Tibial nerve (tissue), 4 donors: ENCODE data around the gene SLAMF9. TPM values are rescaled to one million over a fixed set of nuclear protein-coding genes. Genes with fewer than 3 reads are reported as not detected.

ENCODE experiments used
- DNase-seq, 2 donors: peaks; one replicate each; pipeline ENCODE4 v3.0.0-alpha.2; 2019; ENCODE audit warnings: low spot score in 2 of 2
- H3K27ac ChIP-seq, 4 donors: fragments of 200-600 bp; sonication (generic) in 3 of 4; one replicate each; pipeline ENCODE4 v1.5.1; 2017 to 2019; ENCODE audit warnings: mild to moderate bottlenecking in 1 of 4
- H3K27me3 ChIP-seq, 2 donors: fragments of 200-600 bp; sonication (generic) in 1 of 2; one replicate each; pipeline versions ENCODE4 v1.5.1 to v1.6.0; 2017 to 2019
- H3K36me3 ChIP-seq, 3 donors: fragments of 200-600 bp; sonication (generic); one replicate each; pipeline ENCODE4 v1.5.1; 2018 to 2019
- H3K4me1 ChIP-seq, 4 donors: fragments of 200-600 bp; sonication (generic) in 3 of 4; one replicate each; pipeline ENCODE4 v1.5.1; 2017 to 2019
- H3K4me3 ChIP-seq, 4 donors: fragments of 200-600 bp; sonication (generic) in 3 of 4; one replicate each; pipeline ENCODE4 v1.5.1; 2017 to 2019; ENCODE audit warnings: mild to moderate bottlenecking in 1 of 4, moderate library complexity in 1 of 4
- H3K9me3 ChIP-seq, 4 donors: fragments of 200-600 bp; sonication (generic) in 3 of 4; one replicate each; pipeline ENCODE4 v1.5.1; 2017 to 2019
- CTCF ChIP-seq, 5 experiments: fragments of 200-600 bp in 3 of 5; fragments of 450-650 bp in 2 of 5; sonication (generic) in 3 of 5; IDR thresholded peaks; one replicate each; pipeline ENCODE4 v1.5.1; 2016 to 2019; ENCODE audit warnings: antibody characterized with exemption in 5 of 5, mild to moderate bottlenecking in 3 of 5, moderate library complexity in 2 of 5
- EP300 ChIP-seq, 2 donors: sonication (generic); formaldehyde crosslinking; IDR thresholded peaks; one replicate each; pipeline ENCODE4 v1.6.1; 2017; ENCODE audit warnings: antibody characterized with exemption in 2 of 2, mild to moderate bottlenecking in 1 of 2
- POLR2A ChIP-seq, 2 donors: fragments of 450-650 bp; IDR thresholded peaks; one replicate each; pipeline ENCODE4 v1.6.1; 2017; ENCODE audit warnings: antibody characterized with exemption in 2 of 2, mild to moderate bottlenecking in 2 of 2, moderate library complexity in 2 of 2
- WGBS, 2 donors: methylation state at CpG; one replicate each; pipeline ENCODE4 v1.1.5; 2018; 5-methylcytosine and 5-hydroxymethylcytosine counted together
- total RNA-seq, 4 donors: library from RNA; depleted of rRNA; stranded (reverse); fragments of >200 nt; gene quantifications; one replicate each; pipeline ENCODE4 v1.1.0, GENCODE V29; 2016

The SLAMF9 gene
- total RNA-seq, 4 donors from 2014 or later: not detected

- DNase-seq: no peak
- 75 to 89% methylated on average over 5 to 6 of the region's 6 CpGs for WGBS, 2 donors
- H3K27ac ChIP-seq: no peak overlapping the region
Observed at GRCh38 chr1:159982280-159982679, 28.2 kb upstream of the SLAMF9 start.

GRCh38 chr1:159981351-159982055 is 27.5 kb upstream of the SLAMF9 start:
- no peak overlapping the region for H3K4me3 ChIP-seq
- no peak overlapping the region for H3K27ac ChIP-seq
- H3K27me3 ChIP-seq: no peaks in the 10 kb centered on the region
- H3K4me1 ChIP-seq: no peaks in the 10 kb centered on the region
- TF ChIP-seq CTCF (IDR thresholded peaks at IDR 0.05) (no peak), POLR2A (IDR thresholded peaks at IDR 0.05) (no peak), EP300 (IDR thresholded peaks at IDR 0.05) (no peak)
- no peaks in the 10 kb centered on the region for H3K36me3 ChIP-seq
- H3K9me3 ChIP-seq: no peaks in the 10 kb centered on the region
- whole genome bisulfite sequencing, 2 donors: 89 to 92% methylated on average over 6 of the region's 6 CpGs
- DNase-seq: no peak

More at GRCh38 chr1:159982280-159982679, 28.2 kb upstream of the SLAMF9 start:
- no peaks in the 10 kb centered on the region for H3K27me3 ChIP-seq
- no peaks in the 10 kb centered on the region for H3K4me1 ChIP-seq
- H3K4me3 ChIP-seq: no peak overlapping the region
- TF ChIP-seq CTCF (IDR thresholded peaks at IDR 0.05) (no peak), EP300 (IDR thresholded peaks at IDR 0.05) (no peak), POLR2A (IDR thresholded peaks at IDR 0.05) (no peak)
- no peaks in the 10 kb centered on the region for H3K9me3 ChIP-seq
- no peaks in the 10 kb centered on the region for H3K36me3 ChIP-seq

GRCh38 chr1:159980786-159981185 is 26.7 kb upstream of the SLAMF9 start:
- H3K4me1 ChIP-seq: no peaks in the 10 kb centered on the region
- DNase-seq: no peak
- no peaks in the 10 kb centered on the region for H3K36me3 ChIP-seq
- H3K27me3 ChIP-seq: no peaks in the 10 kb centered on the region
- 96 to 98% methylated on average over 7 of the region's 7 CpGs for WGBS, 2 donors
- H3K27ac ChIP-seq: no peak overlapping the region
- no peak overlapping the region for H3K4me3 ChIP-seq
- TF ChIP-seq EP300 (IDR thresholded peaks at IDR 0.05) (no peak), CTCF (IDR thresholded peaks at IDR 0.05) (no peak), POLR2A (IDR thresholded peaks at IDR 0.05) (no peak)
- no peaks in the 10 kb centered on the region for H3K9me3 ChIP-seq

GRCh38 chr1:159980076-159980475 is 26.0 kb upstream of the SLAMF9 start:
- Histone ChIP-seq H3K4me3 (no peak overlapping the region), H3K27me3 (no peaks in the 10 kb centered on the region), H3K4me1 (no peaks in the 10 kb centered on the region), H3K36me3 (no peaks in the 10 kb centered on the region), H3K9me3 (no peaks in the 10 kb centered on the region), H3K27ac (no peak overlapping the region)
- TF ChIP-seq POLR2A (IDR thresholded peaks at IDR 0.05) (no peak), CTCF (IDR thresholded peaks at IDR 0.05) (no peak), EP300 (IDR thresholded peaks at IDR 0.05) (no peak)
- 67 to 68% methylated on average over 6 of the region's 6 CpGs for WGBS, 2 donors
- DNase-seq: no peak

GRCh38 chr1:159979257-159979656 is 25.2 kb upstream of the SLAMF9 start:
- Histone ChIP-seq H3K4me1 (no peaks in the 10 kb centered on the region), H3K27ac (no peak overlapping the region), H3K27me3 (no peaks in the 10 kb centered on the region), H3K4me3 (no peak overlapping the region), H3K36me3 (no peaks in the 10 kb centered on the region), H3K9me3 (no peaks in the 10 kb centered on the region)
- WGBS, 2 donors: 76 to 81% methylated on average over 3 of the region's 3 CpGs
- no peak for DNase-seq
- TF ChIP-seq CTCF (IDR thresholded peaks at IDR 0.05) (no peak), POLR2A (IDR thresholded peaks at IDR 0.05) (no peak), EP300 (IDR thresholded peaks at IDR 0.05) (no peak)
